Stimulated activated CD8-positive, alpha-beta memory T cell treated with anti-CD3 and anti-CD28 coated beads, Interleukin-4, amount 100 ng/mL, for 24 hours (primary cell): Measurements from ENCODE around the gene TMEM39A.

Experiments used
- DNase-seq: peaks from one replicate; pipeline ENCODE4 v3.0.0-alpha.2; 2020; ENCODE audit warnings: low read depth

Gene TMEM39A

GRCh38 chr3:119400466-119400865, 62.9 kb downstream of the TMEM39A start:
- DNase-seq = no peak

- no peak for DNase-seq
Observed at GRCh38 chr3:119396870-119397269, 66.5 kb downstream of the TMEM39A start.

GRCh38 chr3:119395923-119396358, 67.5 kb downstream of the TMEM39A start:
- no peak for DNase-seq

GRCh38 chr3:119388577-119388976, 74.8 kb downstream of the TMEM39A start:
- DNase-seq = no peak

- DNase-seq = no peak
Observed at GRCh38 chr3:119382134-119382533, 81.3 kb downstream of the TMEM39A start.

DNA sequence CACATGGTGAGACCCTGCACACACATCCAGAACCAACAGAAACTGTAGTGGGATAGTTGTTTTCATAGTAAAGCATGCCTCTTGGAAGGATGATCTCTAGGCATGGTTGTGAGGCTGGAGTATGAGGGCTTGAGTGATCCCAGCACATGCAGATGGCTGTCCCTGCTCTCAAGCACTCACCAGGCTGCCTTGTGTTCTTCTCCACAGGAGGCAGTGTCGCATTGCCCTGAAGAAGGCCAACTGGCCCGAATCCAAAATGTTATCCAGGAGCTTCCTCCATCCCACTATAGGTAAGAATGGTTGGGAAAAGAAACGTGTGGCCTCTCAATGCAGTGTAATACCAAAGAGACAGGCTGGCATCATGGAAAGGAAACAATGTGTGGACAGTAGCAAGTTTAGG, 82.7 kb downstream of the TMEM39A start:
- DNase-seq = no peak
